Pulmonary artery endothelial cell (primary cell): ENCODE data around the gene MERTK. TPM values are rescaled to one million over a fixed set of nuclear protein-coding genes. Genes with fewer than 3 reads are reported as not detected.
"Not testable (repeated sequence)": the region's sequence is repeated elsewhere in the genome, so short reads cannot be mapped to it uniquely, and the experiment has no call there.

Experiments used
- DNase-seq: peaks from one replicate; pipeline ENCODE4 v3.0.0-alpha.2; 2011; ENCODE audit warnings: low read depth, low spot score
- total RNA-seq: library from RNA; depleted of rRNA; stranded (reverse); fragments of >200 nt; gene quantifications from 2 replicates; pipeline ENCODE4 v1.2.3, GENCODE V29; 2014

MERTK gene
- total RNA-seq, 1 donor from 2014 or later = 25.0 TPM

GRCh38 chr2:112007493-112007892 lies 109.1 kb downstream of the MERTK start:
- no peak for DNase-seq

GRCh38 chr2:112008910-112009485 lies 110.6 kb downstream of the MERTK start:
- no peak for DNase-seq

GRCh38 chr2:112010751-112011150 lies 112.3 kb downstream of the MERTK start:
- DNase-seq = no peak

GRCh38 chr2:112012556-112012955 lies 114.1 kb downstream of the MERTK start:
- no peak for DNase-seq

GRCh38 chr2:112018846-112019245 lies 120.4 kb downstream of the MERTK start:
- DNase-seq = no peak

GRCh38 chr2:112019569-112019982 lies 121.2 kb downstream of the MERTK start:
- no peak for DNase-seq

- no peak for DNase-seq
Measured at GRCh38 chr2:112020561-112020960, 122.2 kb downstream of the MERTK start.

GRCh38 chr2:112021290-112021689 lies 122.9 kb downstream of the MERTK start:
- DNase-seq = no peak

GRCh38 chr2:112021781-112022231 lies 123.4 kb downstream of the MERTK start:
- no peak for DNase-seq

GRCh38 chr2:112023707-112024106 lies 125.3 kb downstream of the MERTK start:
- no peak for DNase-seq

- DNase-seq = no peak
Measured at GRCh38 chr2:112024231-112024630, 125.8 kb downstream of the MERTK start.

GRCh38 chr2:112024896-112025491 lies 126.6 kb downstream of the MERTK start:
- DNase-seq = no peak

- DNase-seq = peak; percentile 85
Measured at GRCh38 chr2:112026509-112026908, 128.1 kb downstream of the MERTK start.

GRCh38 chr2:112027767-112028166 lies 129.4 kb downstream of the MERTK start:
- DNase-seq = no peak

- DNase-seq = no peak
Measured at GRCh38 chr2:112029164-112029563, 130.8 kb downstream of the MERTK start.

GRCh38 chr2:112031473-112032223 lies 133.2 kb downstream of the MERTK start:
- peak; percentile 74 for DNase-seq

GRCh38 chr2:112032224-112032586 lies 133.8 kb downstream of the MERTK start:
- no peak for DNase-seq

GRCh38 chr2:112032689-112033465 lies 134.5 kb downstream of the MERTK start:
- no peak for DNase-seq

GRCh38 chr2:112033600-112033999 lies 135.2 kb downstream of the MERTK start:
- no peak for DNase-seq

- no peak for DNase-seq
Measured at GRCh38 chr2:112034924-112035323, 136.5 kb downstream of the MERTK start.

GRCh38 chr2:112035786-112036185 lies 137.4 kb downstream of the MERTK start:
- DNase-seq = no peak

- DNase-seq = not testable (repeated sequence)
Measured at GRCh38 chr2:112039556-112039955, 141.1 kb downstream of the MERTK start.
